ENCODE measurements around the gene HIRA.
"Not testable (repeated sequence)": the region's sequence is repeated elsewhere in the genome, so short reads cannot be mapped to it uniquely, and the experiment has no call there.

Gene HIRA

GRCh38 chr22:19355413-19356157 is 75.9 kb downstream of the HIRA start:
- no peak for DNase-seq

GRCh38 chr22:19354201-19354600 is 77.3 kb downstream of the HIRA start:
- no peak for DNase-seq

GRCh38 chr22:19353363-19354131 is 78.0 kb downstream of the HIRA start:
- no peak for DNase-seq

- DNase-seq = no peak
Observed at GRCh38 chr22:19352766-19353165, 78.8 kb downstream of the HIRA start.

GRCh38 chr22:19352217-19352616 is 79.3 kb downstream of the HIRA start:
- no peak for DNase-seq

GRCh38 chr22:19351604-19352003 is 79.9 kb downstream of the HIRA start:
- DNase-seq = no peak

- no peak for DNase-seq
Observed at GRCh38 chr22:19350947-19351346, 80.6 kb downstream of the HIRA start.

GRCh38 chr22:19350476-19350859 is 81.1 kb downstream of the HIRA start:
- no peak for DNase-seq

GRCh38 chr22:19349778-19350475 is 81.6 kb downstream of the HIRA start:
- no peak for DNase-seq

GRCh38 chr22:19346677-19347265 is 84.8 kb downstream of the HIRA start:
- DNase-seq = no peak

- no peak for DNase-seq
Observed at GRCh38 chr22:19344420-19344819, 87.1 kb downstream of the HIRA start.

- no peak for DNase-seq
Observed at GRCh38 chr22:19343470-19343869, 88.1 kb downstream of the HIRA start.

GRCh38 chr22:19341500-19341899 is 90.0 kb downstream of the HIRA start:
- no peak for DNase-seq

GRCh38 chr22:19337137-19337536 is 94.4 kb downstream of the HIRA start:
- no peak for DNase-seq

GRCh38 chr22:19336133-19337075 is 95.1 kb downstream of the HIRA start:
- DNase-seq = no peak

GRCh38 chr22:19331975-19332374 is 99.6 kb downstream of the HIRA start:
- DNase-seq = no peak

- DNase-seq = no peak
Observed at GRCh38 chr22:19331474-19331873, 100.1 kb downstream of the HIRA start.

- DNase-seq = no peak
Observed at GRCh38 chr22:19330865-19331418, 100.6 kb downstream of the HIRA start.

GRCh38 chr22:19330205-19330604 is 101.3 kb downstream of the HIRA start:
- not testable (repeated sequence) for DNase-seq

- DNase-seq = no peak
Observed at GRCh38 chr22:19329454-19329853, 102.1 kb downstream of the HIRA start.

- DNase-seq = no peak
Observed at GRCh38 chr22:19325296-19325948, 106.1 kb downstream of the HIRA start.
